Measurements from ENCODE around the gene SERTAD4. TPM values are rescaled to one million over a fixed set of nuclear protein-coding genes. Genes with fewer than 3 reads are reported as not detected.

The SERTAD4 gene
- total and polyA plus RNA-seq, 2 of the 8 experiments (the other 6 are each of a cell fraction or from before 2014, with no cell fraction given): 0.54 to 3.2 TPM

GRCh38 chr1:210244746-210245367 lies 12.3 kb downstream of the SERTAD4 start (continued):
- no peak for TF ChIP-seq EZH2 (IDR thresholded peaks at IDR 0.05; ENCODE audit: low read depth, low read length, severe bottlenecking)
- no peak for TF ChIP-seq SUZ12 (IDR thresholded peaks at IDR 0.05; ENCODE audit: low read length)
- TF ChIP-seq RXRA (IDR thresholded peaks at IDR 0.05; ENCODE audit: insufficient read depth, low read depth, low read length): no peak
- TF ChIP-seq NRF1 (IDR thresholded peaks at IDR 0.05; ENCODE audit: low read depth, low read length): no peak
- no peak for TF ChIP-seq HDAC6 (IDR thresholded peaks at IDR 0.05; ENCODE audit: low read depth, low read length)
- no peak for TF ChIP-seq CTCF (IDR thresholded peaks at IDR 0.05; ENCODE audit: control extremely low read depth in 1 of 3, insufficient read depth in 1 of 3, low read depth in 1 of 3, low read length in 3 of 3)

All from H1 (cell line).